ENCODE data around the gene SMYD3.

DNA sequence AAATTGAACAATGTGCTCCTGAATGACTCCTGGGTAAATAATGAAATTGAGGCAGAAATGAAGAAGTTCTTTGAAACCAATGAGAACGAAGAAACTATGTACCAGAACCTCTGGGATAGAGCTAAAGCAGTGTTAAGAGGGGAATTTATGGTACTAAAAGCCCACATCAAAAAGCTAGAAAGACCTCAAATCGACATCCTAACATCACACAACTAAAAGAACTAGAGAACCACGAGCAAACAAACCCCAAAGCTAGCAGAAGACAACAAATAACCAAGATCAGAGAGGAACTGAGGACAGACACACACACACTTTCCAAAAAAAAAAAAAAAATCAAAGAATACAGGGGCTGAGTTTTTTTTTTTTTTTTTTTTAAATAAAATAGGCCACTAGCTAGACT is 564.2 kb downstream of the SMYD3 start:
- TF ChIP-seq, protein P1, sequence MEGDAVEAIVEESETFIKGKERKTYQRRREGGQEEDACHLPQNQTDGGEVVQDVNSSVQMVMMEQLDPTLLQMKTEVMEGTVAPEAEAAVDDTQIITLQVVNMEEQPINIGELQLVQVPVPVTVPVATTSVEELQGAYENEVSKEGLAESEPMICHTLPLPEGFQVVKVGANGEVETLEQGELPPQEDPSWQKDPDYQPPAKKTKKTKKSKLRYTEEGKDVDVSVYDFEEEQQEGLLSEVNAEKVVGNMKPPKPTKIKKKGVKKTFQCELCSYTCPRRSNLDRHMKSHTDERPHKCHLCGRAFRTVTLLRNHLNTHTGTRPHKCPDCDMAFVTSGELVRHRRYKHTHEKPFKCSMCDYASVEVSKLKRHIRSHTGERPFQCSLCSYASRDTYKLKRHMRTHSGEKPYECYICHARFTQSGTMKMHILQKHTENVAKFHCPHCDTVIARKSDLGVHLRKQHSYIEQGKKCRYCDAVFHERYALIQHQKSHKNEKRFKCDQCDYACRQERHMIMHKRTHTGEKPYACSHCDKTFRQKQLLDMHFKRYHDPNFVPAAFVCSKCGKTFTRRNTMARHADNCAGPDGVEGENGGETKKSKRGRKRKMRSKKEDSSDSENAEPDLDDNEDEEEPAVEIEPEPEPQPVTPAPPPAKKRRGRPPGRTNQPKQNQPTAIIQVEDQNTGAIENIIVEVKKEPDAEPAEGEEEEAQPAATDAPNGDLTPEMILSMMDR (IDR thresholded peaks at IDR 0.05; ENCODE audit: insufficient read depth, low read length), result no peak
- no peak for TF ChIP-seq POLR2AphosphoS5 (IDR thresholded peaks at IDR 0.05; ENCODE audit: low read depth)
